Kidney (tissue), 14 donors: ENCODE results near the gene PTPRM. TPM values are rescaled to one million over a fixed set of nuclear protein-coding genes. Genes with fewer than 3 reads are reported as not detected.
A peak's percentile ranks its signal among the peaks of the same experiment; 100 is the strongest.

Experiments
- DNase-seq, 5 donors: peaks; one replicate each; pipeline ENCODE4 v3.0.0-alpha.2; 2013 to 2020
- FAIRE-seq: peaks from 2 replicates; lab custom pipeline; 2012; peaks lifted over from hg19 to GRCh38; lab: Jason Lieb, UNC
- H3K27ac ChIP-seq, 2 donors: one replicate each; pipeline ENCODE4 v1.7.0; 2013; ENCODE audit warnings: low read depth in 2 of 2, low read length in 2 of 2, inconsistent platforms in 1 of 2
- H3K27me3 ChIP-seq: one replicate; pipeline ENCODE4 v1.7.1; 2013; ENCODE audit warnings: low read length, inconsistent platforms; ENCODE audit not compliant: control insufficient read depth, insufficient read depth
- H3K36me3 ChIP-seq, 3 donors: one replicate each; pipeline versions ENCODE4 v1.7.0 to v1.7.1; 2013; ENCODE audit warnings: low read length in 3 of 3, control low read depth in 1 of 3, inconsistent platforms in 1 of 3; ENCODE audit not compliant: insufficient read depth in 3 of 3, control insufficient read depth in 2 of 3
- H3K4me1 ChIP-seq, 3 donors: one replicate each; pipeline versions ENCODE4 v1.7.0 to v1.7.1; 2013; ENCODE audit warnings: low read length in 3 of 3, inconsistent platforms in 1 of 3, low read depth in 1 of 3; ENCODE audit not compliant: control insufficient read depth in 2 of 3, insufficient read depth in 2 of 3
- H3K4me3 ChIP-seq, 3 donors: one replicate each; pipeline versions ENCODE4 v1.7.0 to v1.8.1; 2013; ENCODE audit warnings: low read length in 3 of 3, control low read depth in 1 of 3, inconsistent platforms in 1 of 3
- H3K9ac ChIP-seq, 3 donors: one replicate each; pipeline versions ENCODE4 v1.7.0 to v1.7.1; 2013; ENCODE audit warnings: low read length in 3 of 3, control low read depth in 1 of 3, inconsistent platforms in 1 of 3
- H3K9me3 ChIP-seq, 3 donors: one replicate each; pipeline versions ENCODE4 v1.7.0 to v1.7.1; 2013; ENCODE audit warnings: low read length in 3 of 3, control low read depth in 1 of 3, inconsistent platforms in 1 of 3; ENCODE audit not compliant: control insufficient read depth in 2 of 3, insufficient read depth in 1 of 3
- CTCF ChIP-seq: IDR thresholded peaks from 3 replicates; pipeline ENCODE4 v1.5.1; 2012; ENCODE audit warnings: mild to moderate bottlenecking, moderate library complexity, borderline replicate concordance; ENCODE audit not compliant: insufficient read depth; ENCODE audit errors: extremely low read depth
- intact Hi-C: fragments of 100-400 bp; cut with DNase I; formaldehyde crosslinking; loops from one replicate; pipeline ENCODE4 v1.11.1; 2022
- polyA plus RNA-seq: library from polyadenylated mRNA; stranded (reverse); fragments of 350-450 nt; fragmentation: Illumina TruSeq; extraction: RNeasy Lipid Tissue Mini Kit (QIAGEN cat#74804); gene quantifications from one replicate; pipeline ENCODE4 v1.2.3, GENCODE V29; 2014; ENCODE audit warnings: low read depth, low replicate concordance; ENCODE audit not compliant: insufficient read depth
- total RNA-seq: library from RNA; stranded (reverse); fragmentation: NEBNext Ultra II Directional; extraction: Animal tissue kit (Norgen Biotek cat#: 25700); gene quantifications from one replicate; pipeline ENCODE4 v1.2.1, GENCODE V29; 2021
- donor health status: control.
- donor health status: control.
- donor health status: control.
- donor health status: control.
- donor health status: control.
- donor health status: DM: yes; HTN: yes; CAD: no.
- donor health status: Normal renal cell carcinoma (clear cell type).

PTPRM gene
- total and polyA plus RNA-seq, 2 donors from 2014 or later, result 52.4 to 98.9 TPM

- no peak for TF ChIP-seq CTCF
- Histone ChIP-seq H3K4me1 (no peaks in the 10 kb centered on the region), H3K36me3 (no peaks in the 10 kb centered on the region), H3K9me3 (no peaks in the 10 kb centered on the region), H3K4me3 (no peak overlapping the region), H3K27me3 (no peaks in the 10 kb centered on the region), H3K9ac (no peak overlapping the region), H3K27ac (no peak overlapping the region)
- DNase-seq, result peak in 3 of 5 donors; percentile 6 to 46 (median 29)
- no peak for FAIRE-seq
- intact Hi-C loops, result no loop called here
Observed at GRCh38 chr18:8424917-8425725, 858.0 kb downstream of the PTPRM start.

GRCh38 chr18:8426401-8426800 is 859.3 kb downstream of the PTPRM start:
- H3K4me3 ChIP-seq, result no peak overlapping the region
- H3K27ac ChIP-seq, result no peak overlapping the region
- H3K9me3 ChIP-seq, result no peaks in the 10 kb centered on the region
- no peak for TF ChIP-seq CTCF
- no peaks in the 10 kb centered on the region for H3K4me1 ChIP-seq
- DNase-seq (peak in 1 of 5 donors; percentile 43), FAIRE-seq (no peak)
- H3K27me3 ChIP-seq, result no peaks in the 10 kb centered on the region
- H3K9ac ChIP-seq, result no peak overlapping the region
- intact Hi-C loops, result no loop called here
- H3K36me3 ChIP-seq, result no peaks in the 10 kb centered on the region

- intact Hi-C loops, result no loop called here
- Histone ChIP-seq H3K36me3 (no peaks in the 10 kb centered on the region), H3K9me3 (no peaks in the 10 kb centered on the region), H3K4me1 (no peaks in the 10 kb centered on the region), H3K27me3 (no peaks in the 10 kb centered on the region), H3K27ac (no peak overlapping the region), H3K4me3 (no peak overlapping the region), H3K9ac (no peak overlapping the region)
- FAIRE-seq (no peak), DNase-seq (no peak)
- TF ChIP-seq CTCF, result no peak
Observed at GRCh38 chr18:8427339-8427738, 860.2 kb downstream of the PTPRM start.
